GM19193 (cell line): ENCODE measurements around the gene TM4SF18.

Source experiments
- POLR2A ChIP-seq: IDR thresholded peaks from 4 replicates; pipeline ENCODE4 v1.6.1; 2011; ENCODE audit not compliant: insufficient read depth, insufficient read length; ENCODE audit errors: extremely low read depth

The TM4SF18 gene

DNA sequence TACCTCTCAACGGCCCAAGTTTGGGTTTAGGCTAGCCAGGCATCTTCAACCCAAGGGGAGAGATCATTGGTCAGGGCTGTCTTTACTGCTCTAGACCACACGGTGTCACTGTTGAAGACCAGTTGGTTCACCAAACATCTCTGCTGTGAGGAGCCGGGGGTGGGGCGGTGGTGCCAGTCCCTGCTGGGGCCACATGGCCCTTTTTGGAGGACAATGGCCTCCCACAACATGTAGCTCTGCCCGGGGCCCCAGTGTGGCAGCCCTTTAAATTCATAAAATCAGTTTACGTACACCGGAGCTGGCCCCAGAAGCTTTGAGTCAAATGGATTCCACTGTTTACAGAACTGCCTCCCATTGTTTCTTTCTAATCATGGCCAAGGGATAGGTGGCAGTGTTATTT is 19.1 kb upstream of the TM4SF18 start:
- TF ChIP-seq POLR2A = no peak

DNA sequence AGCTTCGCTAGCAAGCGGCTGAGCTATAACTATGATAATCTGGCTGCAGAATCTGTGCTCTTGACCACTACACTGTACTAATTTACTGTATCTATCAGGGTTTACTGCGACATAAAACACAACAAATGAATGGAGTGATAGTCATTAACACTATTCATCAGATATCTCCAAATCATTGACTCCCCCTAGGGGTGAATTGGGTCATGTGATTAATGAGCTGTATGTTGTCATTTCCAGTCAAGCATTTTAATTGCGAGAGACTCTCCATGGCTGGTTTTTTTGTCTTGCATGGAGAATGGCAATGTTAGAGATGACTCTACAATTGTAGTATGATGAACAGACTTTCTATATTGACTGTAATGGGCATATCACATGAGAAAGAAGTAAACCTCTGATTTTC is 10.5 kb upstream of the TM4SF18 start:
- TF ChIP-seq POLR2A = no peak

DNA sequence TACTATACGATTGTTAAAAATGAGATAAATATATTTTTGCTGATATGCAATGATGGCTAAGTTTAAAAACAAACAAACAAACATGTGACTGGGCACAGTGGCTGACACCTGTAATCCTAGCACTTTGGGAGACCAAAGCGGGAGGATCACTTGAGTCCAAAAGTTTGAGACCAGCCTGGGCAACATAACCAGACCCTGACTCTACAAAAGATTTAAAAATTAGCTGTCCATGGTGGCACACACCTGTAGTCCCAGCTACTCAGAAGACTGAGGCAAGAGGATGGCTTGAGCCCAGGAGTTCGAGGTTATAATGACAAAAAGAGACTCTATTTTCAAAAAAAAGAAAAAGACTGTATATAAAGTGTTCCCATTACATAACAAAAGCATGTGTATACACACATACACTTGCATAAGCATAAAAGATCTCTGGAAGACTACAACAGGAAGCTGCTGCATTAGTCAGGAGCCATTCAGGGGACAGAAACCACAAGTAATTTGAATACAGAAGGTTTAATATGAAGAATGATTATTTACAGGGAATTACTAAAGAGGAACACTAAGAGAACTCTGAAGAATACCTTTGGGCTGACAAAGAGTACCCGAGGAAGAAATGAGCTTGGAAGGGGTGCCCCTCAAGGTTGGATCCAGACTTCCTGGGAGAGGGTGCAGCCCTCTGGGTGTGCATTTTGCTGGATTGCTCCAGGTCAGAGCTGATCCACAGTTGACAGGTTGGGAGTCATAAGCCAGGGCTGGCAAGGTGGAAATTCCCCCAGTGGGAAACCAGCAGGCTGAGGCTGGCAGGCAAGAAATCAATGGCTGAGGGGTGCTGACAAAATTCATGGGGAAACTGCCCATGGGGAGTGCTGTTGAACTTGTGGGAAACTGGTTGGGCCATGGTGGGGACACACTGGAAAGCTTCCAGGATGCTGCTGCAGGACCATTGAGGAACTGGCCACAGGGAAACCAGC is 9.3 kb upstream of the TM4SF18 start:
- TF ChIP-seq POLR2A = no peak

DNA sequence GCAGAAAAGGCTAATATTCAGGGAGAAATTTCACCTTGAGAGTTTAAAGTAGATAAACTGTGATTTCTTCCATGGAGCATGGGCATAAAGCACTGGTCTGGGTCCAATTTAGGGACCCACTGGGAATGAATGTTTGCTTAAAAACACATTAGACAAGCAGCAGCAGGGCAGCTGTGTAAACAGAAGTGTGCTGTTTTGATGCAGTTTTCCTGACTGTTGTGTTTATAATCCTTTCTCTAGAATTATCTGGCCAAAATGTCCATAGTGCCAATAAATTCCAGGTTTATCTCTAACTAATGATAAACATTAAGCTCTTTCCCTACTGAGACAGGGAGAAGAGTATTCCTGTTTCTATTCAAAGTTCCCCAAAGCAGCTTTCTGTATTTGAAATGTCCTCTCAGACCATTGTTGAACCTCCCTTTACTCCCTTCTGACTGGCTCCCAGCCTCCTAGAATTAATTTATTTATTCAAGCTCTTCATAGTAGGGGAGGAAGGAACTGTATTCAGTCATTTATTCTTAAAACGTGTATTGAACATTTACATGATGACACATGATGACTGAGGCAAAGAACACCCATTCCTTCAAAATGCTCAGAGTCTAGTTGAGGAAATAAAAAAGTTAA is 7.0 kb upstream of the TM4SF18 start:
- no peak for TF ChIP-seq POLR2A

DNA sequence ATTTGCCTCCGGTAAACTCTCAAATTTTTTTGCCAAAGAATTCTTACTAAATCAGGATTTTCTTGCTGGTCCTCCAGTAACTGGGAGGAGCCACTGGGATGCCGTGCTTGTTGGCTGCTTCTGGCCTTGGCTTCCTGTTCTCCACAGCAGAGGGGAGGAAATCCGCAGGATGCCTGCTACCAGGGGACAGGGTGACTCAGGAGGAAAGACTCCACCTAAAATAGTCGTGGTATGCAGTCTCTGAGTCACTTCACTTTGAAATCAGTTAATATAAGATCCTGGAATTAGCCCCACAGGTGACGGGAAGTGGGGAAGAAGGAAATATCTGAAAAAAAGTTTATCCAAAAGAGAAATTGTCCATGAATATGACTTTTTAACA is 6.5 kb upstream of the TM4SF18 start:
- TF ChIP-seq POLR2A = no peak

DNA sequence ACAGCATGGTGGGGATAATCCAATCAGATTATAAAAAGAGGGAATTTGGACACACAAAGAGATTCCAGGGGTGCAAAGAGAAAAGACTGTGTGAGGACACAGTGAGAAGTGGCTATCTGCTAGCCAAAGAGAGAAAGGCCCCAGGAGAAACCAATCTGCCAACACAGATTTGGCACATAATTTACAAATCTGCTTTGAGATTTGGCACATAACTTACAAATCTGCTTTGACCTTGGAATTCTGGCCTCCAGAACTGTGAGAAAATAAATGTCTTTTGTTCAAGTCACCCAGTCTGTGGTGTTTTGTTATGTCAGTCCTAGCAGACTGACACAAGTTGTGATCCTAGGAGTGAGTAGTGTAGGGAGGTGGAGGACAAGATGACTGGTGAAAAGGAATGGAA is 3.5 kb upstream of the TM4SF18 start:
- no peak for TF ChIP-seq POLR2A

DNA sequence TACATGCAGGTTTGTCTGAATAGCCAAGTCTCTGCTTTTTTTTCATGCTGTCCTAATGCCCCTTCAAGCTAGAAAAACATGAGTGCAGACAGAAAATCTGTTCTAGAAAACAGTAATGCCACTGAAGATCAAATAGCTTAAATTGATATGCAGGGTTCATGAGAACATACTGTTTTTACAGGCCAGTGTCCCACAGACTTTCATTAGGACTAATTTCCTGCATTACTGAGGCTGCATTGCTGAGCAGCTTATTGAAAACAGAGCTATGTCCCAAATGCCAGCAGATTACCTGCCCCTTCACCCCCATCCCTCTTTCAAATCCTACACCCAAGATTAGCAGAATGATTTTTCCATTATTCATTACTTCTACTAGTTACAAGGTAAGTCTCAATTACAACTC is 665 bp downstream of the TM4SF18 start:
- TF ChIP-seq POLR2A = no peak

DNA sequence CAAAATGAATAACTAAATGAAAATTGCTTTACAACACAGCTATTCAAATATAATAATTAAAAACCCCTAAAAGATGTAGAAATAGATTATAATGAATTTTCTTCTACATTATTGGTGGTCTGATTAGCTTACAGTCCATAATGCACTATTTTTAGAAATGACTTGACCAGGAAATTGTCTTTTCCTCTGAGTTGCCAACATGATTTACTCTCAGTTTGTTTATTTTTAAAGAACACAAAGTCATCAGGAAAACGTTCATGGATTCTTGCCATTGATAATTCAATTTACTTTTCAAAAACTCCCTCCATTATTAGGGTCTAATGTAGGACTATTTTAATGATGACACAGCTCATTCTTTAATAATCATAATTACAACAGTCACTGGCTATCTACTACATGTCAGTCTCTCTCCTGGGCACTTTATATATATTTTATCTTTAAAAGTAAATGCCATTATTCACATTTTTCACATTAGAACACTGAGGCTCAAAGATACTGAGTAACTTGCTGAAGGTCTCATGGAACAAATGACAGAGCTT is 1.1 kb downstream of the TM4SF18 start:
- no peak for TF ChIP-seq POLR2A

DNA sequence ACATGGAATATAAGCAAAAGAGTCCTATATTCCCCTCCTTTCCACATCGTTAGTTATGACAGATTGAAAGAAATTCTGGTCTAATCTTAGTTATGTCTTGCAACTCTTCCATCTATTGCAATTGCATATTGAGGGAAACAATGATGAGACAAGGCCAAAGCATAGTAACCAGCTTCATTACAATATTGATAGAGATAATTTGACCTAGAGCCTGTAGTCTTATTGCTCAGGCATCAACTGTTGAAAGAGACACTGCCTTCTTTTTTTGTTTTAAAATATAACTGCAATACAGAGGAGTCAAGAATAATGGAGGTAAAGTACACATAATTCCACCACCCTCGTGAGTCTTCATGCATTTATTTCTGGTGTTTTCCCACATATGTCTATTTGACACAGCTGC is 2.0 kb downstream of the TM4SF18 start:
- no peak for TF ChIP-seq POLR2A

DNA sequence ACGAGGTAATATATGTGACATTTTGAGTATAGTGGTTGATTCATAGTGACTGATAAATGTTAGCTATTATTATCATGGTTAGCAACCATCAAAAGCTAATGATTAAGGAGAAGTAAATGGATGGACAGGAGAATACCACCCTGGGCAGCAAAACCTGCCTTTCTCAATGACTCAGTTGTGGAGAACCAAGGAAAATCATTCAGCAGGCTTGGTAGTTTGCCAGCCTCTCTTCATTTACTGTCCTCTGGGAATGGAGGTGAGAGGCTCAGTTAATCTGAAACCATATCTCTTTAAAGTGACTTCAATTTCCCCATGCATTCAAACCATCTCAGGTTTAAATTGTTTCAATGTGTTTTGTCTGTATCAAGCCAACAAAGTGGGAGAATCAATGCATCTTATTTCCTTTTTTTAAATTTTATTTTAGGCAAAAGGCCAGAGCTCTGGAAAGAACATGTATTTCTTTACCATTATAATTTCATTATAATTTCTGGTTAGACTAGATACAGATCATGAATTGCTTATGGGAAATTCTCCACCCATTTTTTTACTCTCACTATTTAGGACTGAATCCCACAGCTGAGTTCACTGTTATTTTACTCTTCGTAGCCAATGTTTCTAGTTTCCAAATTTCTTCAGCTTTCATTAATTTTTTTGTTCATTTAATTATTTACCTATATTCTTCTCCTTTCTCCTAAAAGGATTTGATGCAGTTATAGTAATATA is 2.7 kb downstream of the TM4SF18 start:
- TF ChIP-seq POLR2A = no peak

DNA sequence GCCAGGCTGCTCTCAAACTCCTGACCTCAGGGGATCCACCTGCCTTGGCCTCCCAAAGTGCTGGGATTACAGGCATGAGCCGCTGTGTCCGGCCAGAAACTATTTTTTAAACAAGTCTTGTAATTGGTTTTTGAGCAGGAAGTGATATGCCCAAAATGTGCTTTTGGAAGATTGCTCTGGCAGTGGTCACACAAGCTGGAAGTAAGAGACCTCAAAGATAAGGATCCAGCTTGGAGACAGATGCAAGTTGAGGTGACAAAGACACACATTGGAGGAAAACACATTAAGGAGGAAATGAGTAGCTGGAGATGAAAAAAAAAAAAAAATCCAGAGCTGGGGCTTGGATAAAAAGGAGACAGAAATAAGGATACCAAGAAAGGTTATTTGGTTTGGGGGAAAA is 6.3 kb downstream of the TM4SF18 start:
- TF ChIP-seq POLR2A = no peak

DNA sequence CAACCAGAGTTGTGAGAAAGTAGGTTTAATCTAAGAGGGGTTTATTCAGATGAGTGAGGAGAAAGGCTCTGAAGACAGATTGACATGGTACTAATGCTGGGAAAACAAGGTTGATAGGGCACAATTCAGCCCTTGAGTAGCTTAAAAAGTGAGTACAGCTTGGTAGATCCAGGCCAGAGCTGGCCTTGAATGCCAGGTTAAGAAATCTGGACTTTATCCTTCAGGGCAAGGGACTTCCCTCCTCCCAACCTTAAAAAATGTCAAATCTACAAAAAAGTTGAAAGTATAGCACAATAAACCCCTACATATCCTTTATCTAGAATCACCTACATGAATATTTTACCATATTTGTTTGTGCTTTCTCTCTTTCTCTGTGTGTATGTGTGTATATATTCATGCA is 7.9 kb downstream of the TM4SF18 start:
- TF ChIP-seq POLR2A = no peak

DNA sequence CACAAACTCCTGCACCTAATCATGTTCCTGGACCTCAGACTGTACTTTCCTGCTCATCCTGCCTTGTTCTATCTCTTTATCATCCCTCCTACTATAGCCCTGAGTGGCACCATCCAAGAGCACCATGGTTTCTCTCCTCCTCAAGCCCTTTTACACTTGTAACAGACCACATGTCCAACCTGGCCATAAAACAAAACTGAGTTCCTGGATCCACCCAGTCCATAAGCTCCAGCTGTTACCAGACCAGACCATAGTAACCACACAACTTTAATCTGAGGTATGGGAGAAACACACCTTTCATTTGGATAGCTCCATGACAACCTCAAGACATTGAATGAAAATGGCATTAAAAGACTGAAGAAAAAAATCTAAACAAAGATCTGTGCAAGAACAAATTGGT is 9.1 kb downstream of the TM4SF18 start:
- no peak for TF ChIP-seq POLR2A

DNA sequence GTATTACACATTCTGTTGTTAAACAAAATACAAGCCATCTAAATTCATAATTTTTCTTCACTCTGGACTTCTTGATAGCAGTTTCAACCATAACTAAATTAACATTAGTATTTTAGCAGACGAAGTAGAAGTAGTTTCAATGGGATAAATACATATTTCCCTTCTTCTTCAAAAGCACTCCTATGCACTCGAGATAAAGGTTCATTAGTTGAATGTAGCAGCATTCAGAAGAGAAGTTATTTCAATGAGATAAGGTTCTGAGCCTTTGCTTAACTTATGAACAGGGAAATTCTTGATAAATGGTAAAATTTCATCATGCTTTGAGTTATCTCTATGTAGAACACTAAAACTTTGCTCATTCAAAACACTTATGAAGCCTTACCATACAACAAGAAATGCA is 11.8 kb downstream of the TM4SF18 start:
- no peak for TF ChIP-seq POLR2A

DNA sequence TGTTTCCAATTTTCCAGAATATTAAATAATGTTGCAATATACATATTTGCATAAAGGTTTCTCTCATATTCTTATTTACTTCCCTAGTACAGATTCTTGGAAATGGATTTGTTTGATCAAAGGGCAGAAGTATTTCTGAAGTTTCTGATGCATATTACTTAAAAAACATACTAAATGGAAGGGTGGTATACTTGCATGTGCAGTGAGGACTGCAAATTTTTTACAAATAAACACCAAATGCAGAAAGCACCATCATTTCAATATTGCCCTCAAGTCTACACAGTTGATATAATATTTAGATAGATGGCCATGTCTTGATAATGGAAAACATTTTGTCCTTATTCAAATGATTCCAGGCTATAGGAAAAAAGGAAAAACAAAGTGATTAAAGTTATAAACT is 12.3 kb downstream of the TM4SF18 start:
- no peak for TF ChIP-seq POLR2A

DNA sequence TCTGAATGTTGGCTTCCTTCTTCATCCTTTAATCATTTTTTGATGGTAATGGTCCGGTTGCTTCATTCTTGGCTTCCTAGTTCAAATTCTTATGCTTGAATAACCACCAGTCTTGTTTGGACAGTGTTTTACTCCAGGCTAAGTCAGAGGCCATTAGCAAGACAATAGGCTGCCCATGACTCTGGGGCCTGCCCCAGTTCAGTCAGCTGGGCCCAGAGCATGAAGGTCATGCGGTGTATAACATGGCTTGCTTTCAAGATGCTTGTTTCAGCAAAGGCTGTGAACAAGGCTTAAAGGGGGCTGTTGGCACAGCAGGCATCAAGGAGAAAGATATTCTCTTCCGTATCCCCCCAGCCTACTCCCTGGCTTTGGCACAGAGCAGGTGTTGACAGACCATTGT is 13.7 kb downstream of the TM4SF18 start:
- TF ChIP-seq POLR2A = no peak

DNA sequence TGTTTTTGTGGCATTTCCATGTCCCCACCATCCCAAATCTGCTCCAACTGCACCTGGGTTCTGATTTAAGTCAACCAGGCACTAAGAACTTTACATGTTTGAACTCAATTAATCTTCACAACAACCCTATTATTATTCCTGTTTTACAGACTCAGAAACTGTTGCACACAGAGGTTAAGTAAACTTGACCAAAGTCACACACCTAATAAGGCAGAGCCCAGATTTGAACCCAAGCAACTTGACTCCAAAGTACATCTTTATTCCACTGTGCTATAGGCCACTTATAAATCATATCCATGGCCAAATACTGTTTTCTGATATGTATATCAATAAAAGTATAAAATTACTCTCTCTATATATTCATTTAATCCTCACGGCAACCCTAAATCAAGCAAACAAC is 16.4 kb downstream of the TM4SF18 start:
- no peak for TF ChIP-seq POLR2A
